Right atrium auricular region (tissue), 2 donors: ENCODE measurements around the gene EYA2. TPM values are rescaled to one million over a fixed set of nuclear protein-coding genes. Genes with fewer than 3 reads are reported as not detected.

Source experiments
- DNase-seq: peaks from one replicate; pipeline ENCODE4 v3.0.0-alpha.2; 2019; ENCODE audit warnings: low spot score
- H3K27ac ChIP-seq, 2 donors: fragments of 200-600 bp; sonication (generic); 1 replicate in 1 of 2; 2 replicates in 1 of 2; pipeline ENCODE4 v1.5.1; 2016 to 2019
- H3K27me3 ChIP-seq, 2 donors: fragments of 200-600 bp; sonication (generic); one replicate each; pipeline versions ENCODE4 v1.5.1 to v1.6.0; 2017 to 2019
- H3K36me3 ChIP-seq: fragments of 200-600 bp; sonication (generic); one replicate; pipeline ENCODE4 v1.5.1; 2016
- H3K4me1 ChIP-seq, 2 donors: fragments of 200-600 bp; sonication (generic); one replicate each; pipeline versions ENCODE4 v1.5.1 to v1.6.0; 2017 to 2019
- H3K4me3 ChIP-seq, 2 donors: fragments of 200-600 bp; sonication (generic); 1 replicate in 1 of 2; 2 replicates in 1 of 2; pipeline ENCODE4 v1.5.1; 2017 to 2019; ENCODE audit warnings: mild to moderate bottlenecking in 1 of 2, moderate library complexity in 1 of 2
- H3K9me3 ChIP-seq, 2 donors: fragments of 200-600 bp; sonication (generic); one replicate each; pipeline ENCODE4 v1.5.1; 2019
- total RNA-seq, 2 donors: library from RNA; depleted of rRNA; stranded (reverse); fragments of >200 nt; gene quantifications; one replicate each; pipeline ENCODE4 v1.1.0, GENCODE V29; 2016
- TF ChIP-seq, protein P1 (sequence below), 2 donors: fragments of 200-600 bp; sonication (generic); IDR thresholded peaks; one replicate each; pipeline ENCODE4 v1.5.1; 2019; ENCODE audit warnings: antibody characterized with exemption in 2 of 2

Gene EYA2
- total RNA-seq, 2 donors from 2014 or later, result 0.30 to 2.6 TPM

DNA sequence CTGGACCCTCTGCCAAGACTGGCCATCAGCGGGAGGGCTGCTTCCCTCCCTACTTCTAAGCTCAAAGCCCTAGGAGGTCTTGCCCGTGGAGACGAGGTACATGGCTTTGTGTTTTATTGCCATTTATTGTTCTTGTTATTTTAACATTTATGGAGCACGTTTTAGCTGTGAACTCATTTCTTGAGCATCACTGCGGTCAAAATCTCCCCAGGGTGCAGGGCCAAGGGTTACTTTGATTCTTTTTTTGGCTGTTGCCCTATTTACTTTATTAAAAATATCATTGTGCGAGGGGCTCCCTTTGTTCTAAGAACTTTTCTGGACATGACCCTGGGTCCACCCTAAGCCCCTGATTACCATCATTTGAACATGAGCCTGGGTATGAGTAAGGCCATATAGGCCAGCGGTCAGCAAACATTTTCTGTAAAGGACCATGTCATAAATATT lies 51.6 kb downstream of the EYA2 start:
- no peaks in the 10 kb centered on the region for H3K4me1 ChIP-seq
- no peaks in the 10 kb centered on the region for H3K27me3 ChIP-seq
- DNase-seq, result no peak
- TF ChIP-seq, protein P1, sequence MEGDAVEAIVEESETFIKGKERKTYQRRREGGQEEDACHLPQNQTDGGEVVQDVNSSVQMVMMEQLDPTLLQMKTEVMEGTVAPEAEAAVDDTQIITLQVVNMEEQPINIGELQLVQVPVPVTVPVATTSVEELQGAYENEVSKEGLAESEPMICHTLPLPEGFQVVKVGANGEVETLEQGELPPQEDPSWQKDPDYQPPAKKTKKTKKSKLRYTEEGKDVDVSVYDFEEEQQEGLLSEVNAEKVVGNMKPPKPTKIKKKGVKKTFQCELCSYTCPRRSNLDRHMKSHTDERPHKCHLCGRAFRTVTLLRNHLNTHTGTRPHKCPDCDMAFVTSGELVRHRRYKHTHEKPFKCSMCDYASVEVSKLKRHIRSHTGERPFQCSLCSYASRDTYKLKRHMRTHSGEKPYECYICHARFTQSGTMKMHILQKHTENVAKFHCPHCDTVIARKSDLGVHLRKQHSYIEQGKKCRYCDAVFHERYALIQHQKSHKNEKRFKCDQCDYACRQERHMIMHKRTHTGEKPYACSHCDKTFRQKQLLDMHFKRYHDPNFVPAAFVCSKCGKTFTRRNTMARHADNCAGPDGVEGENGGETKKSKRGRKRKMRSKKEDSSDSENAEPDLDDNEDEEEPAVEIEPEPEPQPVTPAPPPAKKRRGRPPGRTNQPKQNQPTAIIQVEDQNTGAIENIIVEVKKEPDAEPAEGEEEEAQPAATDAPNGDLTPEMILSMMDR (IDR thresholded peaks at IDR 0.05), result no peak
- no peaks in the 10 kb centered on the region for H3K36me3 ChIP-seq
- no peaks in the 10 kb centered on the region for H3K9me3 ChIP-seq
- no peak overlapping the region for H3K4me3 ChIP-seq
- H3K27ac ChIP-seq, result no peak overlapping the region

DNA sequence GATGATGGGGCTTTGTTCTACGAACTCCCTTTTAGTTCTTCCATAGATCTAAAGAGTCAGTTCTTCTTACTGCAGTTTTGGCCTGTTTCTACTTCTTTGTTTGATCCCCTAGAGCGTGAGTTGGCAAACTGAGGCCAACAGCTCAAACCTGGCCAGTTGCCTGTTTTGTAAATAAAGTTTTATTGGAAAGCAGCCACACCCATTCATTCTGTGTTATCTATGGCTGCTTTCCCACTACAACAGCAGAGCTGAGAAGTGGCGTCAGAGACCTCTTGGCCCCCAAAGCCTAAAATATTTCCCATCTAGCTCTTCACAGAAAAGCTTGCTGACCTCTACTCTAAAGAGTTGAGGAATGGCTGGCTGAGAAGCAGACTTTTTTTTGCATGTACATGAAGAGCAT lies 52.2 kb downstream of the EYA2 start:
- no peaks in the 10 kb centered on the region for H3K36me3 ChIP-seq
- H3K27ac ChIP-seq, result peak overlapping the region in 1 of 2 donors; percentile 10
- TF ChIP-seq, protein P1 (IDR thresholded peaks at IDR 0.05), result no peak
- H3K27me3 ChIP-seq, result no peaks in the 10 kb centered on the region
- no peaks in the 10 kb centered on the region for H3K4me1 ChIP-seq
- DNase-seq, result no peak
- no peaks in the 10 kb centered on the region for H3K9me3 ChIP-seq
- no peak overlapping the region for H3K4me3 ChIP-seq

DNA sequence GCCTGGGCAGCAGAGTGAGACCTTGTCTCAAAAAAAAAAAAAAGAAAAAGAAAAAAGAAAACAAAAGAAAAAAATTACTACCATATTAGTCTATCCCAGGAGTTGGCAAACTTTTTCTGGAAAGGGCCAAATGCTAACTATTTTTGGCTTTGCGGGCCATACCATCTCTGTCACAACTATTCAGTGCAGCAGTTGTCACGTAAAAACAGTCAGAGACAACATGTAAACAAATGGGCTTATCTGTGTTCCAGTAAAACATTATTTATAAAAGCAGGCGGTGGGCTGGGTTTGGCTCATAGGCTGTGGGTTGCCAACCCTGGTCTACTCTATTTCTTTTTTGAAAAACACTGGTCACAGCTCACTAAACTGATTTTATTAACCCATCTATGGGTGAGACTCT lies 53.4 kb downstream of the EYA2 start:
- Histone ChIP-seq H3K4me3 (no peak overlapping the region), H3K27ac (no peak overlapping the region)

DNA sequence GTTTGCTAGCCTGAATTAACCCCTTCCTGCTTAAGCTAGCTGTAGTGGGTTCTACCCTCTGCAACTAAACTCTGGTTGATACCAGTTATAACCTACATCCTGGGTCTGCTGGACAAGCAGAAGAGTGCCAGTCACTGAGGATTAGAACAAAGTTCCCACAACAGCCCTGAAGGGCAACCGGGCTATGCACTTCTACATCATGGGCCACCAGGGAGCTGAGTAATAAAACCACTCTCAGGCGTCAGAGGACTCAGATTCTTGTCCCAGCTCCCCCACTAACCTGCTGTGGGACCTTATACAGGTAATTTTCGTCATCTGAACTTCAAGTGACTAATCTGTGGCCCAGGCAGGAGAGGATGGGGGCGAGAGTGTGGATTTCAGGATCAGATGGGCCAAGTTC lies 56.8 kb downstream of the EYA2 start:
- DNase-seq, result no peak
- H3K27me3 ChIP-seq, result no peaks in the 10 kb centered on the region
- H3K36me3 ChIP-seq, result no peaks in the 10 kb centered on the region
- no peaks in the 10 kb centered on the region for H3K4me1 ChIP-seq
- no peak overlapping the region for H3K4me3 ChIP-seq
- H3K27ac ChIP-seq, result no peak overlapping the region
- TF ChIP-seq, protein P1 (IDR thresholded peaks at IDR 0.05), result no peak
- peaks cover 0 to 4% of the 10 kb centered on the region in 2 donors for H3K9me3 ChIP-seq

More for the DNA sequence above, 53.4 kb downstream of the EYA2 start:
- Histone ChIP-seq H3K4me1 (no peaks in the 10 kb centered on the region), H3K36me3 (no peaks in the 10 kb centered on the region), H3K9me3 (no peaks in the 10 kb centered on the region), H3K27me3 (no peaks in the 10 kb centered on the region)
- TF ChIP-seq, protein P1 (IDR thresholded peaks at IDR 0.05), result no peak
- no peak for DNase-seq

DNA sequence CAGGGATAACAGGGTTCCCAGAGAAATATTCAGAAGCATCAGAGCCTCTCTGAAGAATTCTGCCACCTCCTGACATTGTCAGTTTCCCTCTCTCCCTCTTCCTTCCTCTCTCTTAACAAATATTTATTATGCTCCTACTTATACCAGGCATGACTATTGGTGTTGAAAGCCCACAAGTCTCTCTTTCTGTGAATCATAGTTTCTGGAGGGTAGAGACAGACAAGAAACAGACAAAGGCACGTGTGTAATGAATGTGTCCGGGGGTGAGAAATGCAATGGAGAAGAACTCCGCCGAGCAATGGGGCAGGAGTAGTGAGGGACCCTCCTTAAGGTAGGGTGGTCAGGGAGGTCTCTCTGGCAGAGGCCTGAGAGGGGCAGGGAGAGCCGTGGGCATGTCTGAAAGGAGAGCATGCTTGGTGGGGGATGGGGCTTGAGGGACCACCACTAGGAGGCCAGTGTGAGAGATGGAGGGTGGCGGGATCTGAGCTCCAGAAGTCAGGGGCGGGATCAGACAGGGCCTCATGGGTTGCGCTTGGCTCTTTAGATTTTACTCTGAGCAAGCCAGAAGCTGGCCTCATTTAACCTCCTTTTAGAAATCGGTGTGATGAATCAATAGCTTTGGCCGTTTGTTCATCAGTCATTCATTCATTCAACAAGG lies 57.3 kb downstream of the EYA2 start:
- Histone ChIP-seq H3K4me3 (no peak overlapping the region), H3K36me3 (no peaks in the 10 kb centered on the region), H3K27me3 (no peaks in the 10 kb centered on the region), H3K4me1 (no peaks in the 10 kb centered on the region), H3K9me3 (peaks cover 0 to 9% of the 10 kb centered on the region in 2 donors), H3K27ac (no peak overlapping the region)
- TF ChIP-seq, protein P1 (IDR thresholded peaks at IDR 0.05), result no peak
- no peak for DNase-seq

DNA sequence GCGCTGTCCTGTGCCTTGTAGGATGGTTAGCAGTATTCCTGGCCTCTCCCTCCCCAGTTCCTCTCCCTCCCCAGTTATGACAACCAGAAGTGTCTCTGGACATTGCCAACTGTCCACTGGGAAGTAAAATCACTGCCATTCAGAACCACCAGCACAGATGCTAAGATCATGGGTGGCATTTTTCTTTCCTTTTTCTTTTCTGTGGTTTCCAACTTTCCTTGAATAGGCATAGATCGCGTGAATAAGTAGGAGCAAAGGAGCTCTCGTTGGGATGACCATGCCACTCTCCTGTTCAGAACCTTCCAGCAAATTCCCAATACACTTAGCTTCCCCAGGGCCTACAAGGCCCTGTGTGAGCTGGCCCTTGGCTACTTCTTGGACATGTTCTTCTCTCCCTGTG lies 59.0 kb downstream of the EYA2 start:
- Histone ChIP-seq H3K27ac (no peak overlapping the region), H3K27me3 (no peaks in the 10 kb centered on the region), H3K36me3 (no peaks in the 10 kb centered on the region), H3K4me3 (no peak overlapping the region), H3K4me1 (no peaks in the 10 kb centered on the region), H3K9me3 (peaks cover 0 to 10% of the 10 kb centered on the region in 2 donors)
- DNase-seq, result no peak
- TF ChIP-seq, protein P1 (IDR thresholded peaks at IDR 0.05), result no peak
